HG03135 (cell line): ENCODE measurements around the gene GFOD1.

ENCODE experiments used
- ATAC-seq: cut with Tn5 transposase; IDR thresholded peaks from one replicate; pipeline ENCODE4 v1.9.1; 2021; ENCODE audit warnings: mild to moderate bottlenecking, moderate library complexity; ENCODE audit not compliant: unreplicated experiment

Gene GFOD1

DNA sequence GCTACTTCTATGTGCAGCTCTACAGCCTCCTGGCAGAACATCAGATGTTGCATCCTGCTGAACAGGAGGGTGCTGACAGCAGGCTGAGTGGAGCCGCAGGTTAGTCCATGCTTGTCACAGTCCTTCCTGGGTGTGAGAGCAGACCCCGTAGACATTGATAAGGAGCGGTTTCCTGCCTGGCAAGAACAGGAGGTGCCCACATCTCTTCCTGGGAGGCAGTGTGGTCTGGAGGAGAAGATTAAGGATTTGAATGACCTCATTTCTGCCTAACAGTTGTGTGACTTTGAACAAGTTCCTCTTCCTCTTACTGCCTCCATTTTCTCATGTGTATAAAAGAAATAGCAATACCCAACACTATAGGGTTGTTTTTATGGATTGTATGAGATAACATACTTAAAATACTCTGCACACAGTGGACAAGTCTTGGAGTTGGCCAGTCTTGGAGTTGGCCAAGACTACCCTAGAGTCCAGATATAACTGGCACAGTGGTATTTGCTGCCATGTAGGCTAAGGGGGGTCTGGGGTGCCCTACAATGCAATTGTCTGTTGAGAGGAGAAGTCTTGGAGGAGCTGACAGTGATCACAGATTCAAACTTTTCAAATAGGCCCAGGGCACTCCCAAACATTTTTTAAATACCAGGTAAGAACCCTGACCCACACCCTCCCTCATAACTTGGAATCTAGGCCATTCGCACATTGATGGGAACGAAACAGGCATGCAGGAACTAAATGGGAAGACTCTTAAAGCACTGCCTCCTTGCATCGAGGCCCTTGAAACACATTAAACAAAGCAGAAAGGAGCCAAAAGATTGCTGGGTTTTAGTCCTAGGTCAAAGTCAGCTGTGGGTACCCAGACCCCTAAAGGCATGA, 126.5 kb downstream of the GFOD1 start:
- ATAC-seq = no peak

DNA sequence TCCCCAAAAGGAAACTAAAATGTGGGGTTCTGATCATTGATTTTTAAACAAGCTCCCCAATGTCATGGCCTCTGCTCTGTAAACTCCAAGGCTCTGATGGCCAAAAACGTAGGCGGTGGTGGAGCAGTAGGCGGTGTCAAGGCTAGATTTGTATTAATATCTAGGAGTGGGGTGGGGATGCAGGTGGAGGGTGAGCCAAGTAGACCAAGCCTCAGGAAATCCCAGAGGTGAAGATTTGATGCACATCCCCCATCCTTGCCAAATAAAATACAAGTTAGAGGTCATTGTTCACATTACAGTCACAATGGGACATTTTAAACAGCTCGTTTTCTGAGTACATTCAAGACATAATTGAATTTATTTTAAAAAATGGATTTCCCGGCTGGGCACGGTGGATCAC, 128.1 kb downstream of the GFOD1 start:
- no peak for ATAC-seq

DNA sequence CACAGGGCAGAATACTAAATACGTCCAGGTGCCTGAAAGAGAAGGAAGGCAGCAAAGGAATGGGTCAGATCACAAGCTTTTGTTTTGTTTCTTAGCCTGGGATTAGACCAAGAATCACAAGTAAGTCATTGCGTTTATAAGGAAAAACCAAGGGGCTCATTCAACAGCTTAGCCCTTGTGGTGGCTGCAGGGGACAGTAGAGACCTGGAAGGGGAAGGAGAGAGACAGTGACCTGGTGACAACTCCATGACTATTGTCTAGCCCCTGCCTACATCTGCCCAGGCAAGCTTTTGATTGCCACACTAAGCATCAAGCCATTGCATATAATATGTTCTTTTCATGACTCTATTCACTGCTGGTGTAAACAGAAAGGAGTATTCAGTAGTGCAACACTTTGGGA, 128.9 kb downstream of the GFOD1 start:
- ATAC-seq = no peak

DNA sequence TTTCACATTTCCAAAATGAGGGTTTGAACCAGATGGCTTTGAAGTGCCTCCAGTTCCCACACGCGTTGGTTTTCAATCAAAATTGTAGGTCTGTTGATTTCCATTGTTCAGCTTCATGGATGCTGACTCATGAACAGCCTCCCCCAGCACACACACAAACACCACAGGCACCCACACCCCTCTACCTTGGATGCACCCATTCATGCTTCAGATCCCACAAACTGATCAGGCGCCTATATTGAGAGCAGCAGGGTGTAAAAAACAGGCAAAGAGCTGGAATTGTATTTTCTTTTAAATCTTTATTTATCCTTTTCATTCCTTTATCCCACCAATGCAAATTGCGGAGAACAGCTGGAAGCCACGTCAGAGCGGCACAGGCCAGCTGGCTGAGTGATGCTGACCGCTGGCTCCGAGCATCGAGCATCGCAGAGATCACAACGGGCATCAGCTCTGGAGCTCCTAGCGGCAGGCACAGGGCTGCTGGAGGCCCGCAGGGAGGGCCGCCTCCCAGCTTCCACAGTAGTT, 129.8 kb downstream of the GFOD1 start:
- no peak for ATAC-seq

DNA sequence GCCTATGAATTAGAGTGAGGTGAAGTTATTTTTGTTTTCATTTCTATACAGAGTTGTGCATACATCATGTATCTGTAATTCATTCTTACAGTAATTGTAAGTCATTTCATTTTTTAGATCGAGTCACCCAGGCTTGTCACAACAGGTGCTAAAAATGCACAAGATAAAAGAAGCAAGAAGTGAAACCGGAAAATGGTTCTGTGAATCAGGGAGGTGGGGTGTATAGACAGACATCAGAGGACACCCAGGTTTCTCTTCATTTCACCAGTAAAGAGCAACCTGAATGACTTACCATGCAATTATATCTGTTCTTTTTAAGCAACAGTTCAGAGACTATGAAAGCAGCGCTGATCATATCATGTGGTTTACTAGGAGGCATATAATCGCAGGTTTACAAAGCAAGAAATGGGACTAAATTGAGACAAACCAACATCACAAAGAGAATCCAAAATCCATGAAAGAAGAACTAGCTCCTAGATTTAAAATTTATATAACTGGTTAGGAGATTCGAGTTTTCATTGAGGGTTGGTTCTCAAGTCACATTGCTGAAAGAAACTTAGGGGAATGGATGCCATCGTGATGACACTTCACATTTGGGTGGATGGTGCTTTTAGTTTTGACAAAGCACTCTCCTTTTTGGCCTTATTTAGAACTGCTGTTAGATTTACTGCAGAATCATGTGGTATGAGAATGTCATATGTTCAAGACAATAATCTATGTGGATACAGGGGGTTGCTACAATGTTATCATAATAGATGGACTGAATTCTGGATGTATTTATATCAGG, 131.2 kb downstream of the GFOD1 start:
- peak; percentile 84 for ATAC-seq

DNA sequence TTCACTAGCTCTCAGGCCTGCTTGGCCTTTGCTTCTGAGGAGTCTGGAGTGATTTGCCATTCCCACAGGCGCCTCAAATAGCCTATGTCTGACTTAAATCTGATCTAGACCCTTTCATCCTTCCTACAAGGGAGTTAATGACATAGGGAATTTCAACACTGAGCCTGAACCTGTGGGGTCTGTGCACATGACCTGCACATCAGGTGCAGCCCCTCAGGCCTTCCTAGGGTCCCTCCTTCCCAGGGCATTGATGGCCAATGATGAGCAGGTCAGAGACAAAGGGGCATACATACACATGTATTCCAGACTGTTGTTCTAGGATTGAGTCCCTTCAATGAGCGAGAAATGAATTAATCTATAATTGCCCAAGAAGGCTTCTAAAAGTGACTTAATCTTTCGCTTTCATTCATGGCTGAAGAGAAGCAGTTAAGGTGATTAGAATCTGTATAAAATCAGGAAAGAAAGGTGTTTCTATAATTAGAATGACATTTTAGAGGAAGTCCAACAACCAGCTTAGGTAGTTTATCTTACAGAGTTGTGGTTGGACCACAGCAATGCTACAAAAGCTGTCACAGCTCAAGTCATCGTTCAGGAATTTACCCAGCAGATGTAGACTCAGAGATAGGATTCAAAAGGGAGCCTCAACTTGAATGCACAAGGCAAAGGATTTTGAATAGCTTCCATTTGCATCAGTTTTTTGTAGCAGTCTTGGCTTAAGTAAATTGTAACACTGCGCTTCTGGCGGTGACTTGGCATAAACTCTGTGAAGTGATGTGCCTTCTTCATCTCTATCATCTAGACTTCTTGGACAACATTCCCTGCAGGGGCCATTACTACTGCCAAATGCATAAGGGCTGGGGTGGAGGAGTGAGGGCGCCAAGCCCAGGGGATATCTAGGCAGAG, 132.1 kb downstream of the GFOD1 start:
- ATAC-seq = peak; percentile 32

DNA sequence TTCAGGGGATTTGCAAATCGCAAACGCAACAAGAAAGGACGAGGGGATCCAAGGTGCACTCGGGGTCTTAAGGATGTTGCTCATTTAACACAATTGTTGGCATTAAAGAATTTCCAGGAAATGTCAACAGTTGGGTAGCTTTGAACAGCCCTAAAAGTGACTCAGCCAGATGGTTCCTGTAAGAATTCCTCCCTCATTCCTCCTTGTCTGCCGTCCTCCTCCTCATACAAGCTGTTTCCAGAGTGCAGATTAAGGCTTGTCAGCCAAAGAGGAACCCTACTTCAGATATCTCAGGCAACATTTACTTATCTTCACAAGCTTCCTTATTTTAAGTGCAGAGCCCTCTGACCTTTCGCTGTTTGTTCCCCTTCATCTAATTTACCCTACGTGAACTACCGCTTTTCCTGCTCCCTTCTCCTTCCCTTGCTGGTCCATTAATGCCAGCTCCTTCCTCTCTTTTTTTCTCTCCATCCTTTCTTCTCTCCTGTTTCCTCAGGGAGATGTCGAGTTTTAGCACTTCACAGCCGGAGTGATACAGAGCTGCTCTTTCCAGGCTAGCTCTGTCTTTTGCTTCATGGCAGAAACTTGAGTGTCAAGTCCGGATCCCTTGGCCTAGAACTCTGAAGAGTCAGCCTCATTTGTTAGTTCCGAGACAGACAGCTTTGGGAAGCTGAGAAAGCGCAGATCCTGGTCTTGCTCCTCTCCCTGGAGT, 132.9 kb downstream of the GFOD1 start:
- ATAC-seq = no peak

DNA sequence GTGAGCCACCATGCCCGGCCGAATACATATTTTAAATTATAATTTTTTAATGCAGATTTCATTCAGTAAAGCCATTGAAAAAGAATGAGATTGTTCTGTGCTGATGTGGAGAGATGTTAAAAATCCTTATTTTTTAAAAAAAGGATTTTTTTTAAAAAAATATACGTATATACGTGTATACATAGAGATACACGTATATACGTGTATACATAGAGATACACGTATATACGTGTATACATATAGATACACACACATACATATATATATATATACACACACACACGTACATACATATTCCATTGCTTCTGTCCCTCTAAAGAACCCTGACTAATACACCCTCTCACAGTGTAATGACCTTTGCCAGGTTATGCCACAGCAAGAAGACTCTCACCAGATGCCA, 135.2 kb downstream of the GFOD1 start:
- no peak for ATAC-seq

DNA sequence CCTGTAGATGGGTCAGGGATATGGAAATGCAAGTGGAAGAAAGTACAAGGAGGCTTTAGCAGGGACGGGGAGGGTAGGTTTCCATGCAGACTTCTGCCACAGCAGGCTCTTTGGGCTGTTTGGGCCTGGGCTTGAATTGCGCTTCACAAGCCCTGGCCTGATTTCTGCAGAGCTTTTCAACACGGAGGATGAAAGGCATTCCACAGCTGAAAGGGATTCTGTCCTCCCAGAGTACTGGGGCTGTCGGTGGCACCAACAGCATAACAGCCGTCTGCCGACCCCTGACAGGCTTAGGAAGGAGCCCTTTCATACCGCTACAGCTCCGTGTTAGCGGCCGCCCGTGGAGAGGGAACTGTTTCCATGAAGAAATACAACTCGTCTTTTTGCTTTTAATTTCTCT, 136.1 kb downstream of the GFOD1 start:
- no peak for ATAC-seq

DNA sequence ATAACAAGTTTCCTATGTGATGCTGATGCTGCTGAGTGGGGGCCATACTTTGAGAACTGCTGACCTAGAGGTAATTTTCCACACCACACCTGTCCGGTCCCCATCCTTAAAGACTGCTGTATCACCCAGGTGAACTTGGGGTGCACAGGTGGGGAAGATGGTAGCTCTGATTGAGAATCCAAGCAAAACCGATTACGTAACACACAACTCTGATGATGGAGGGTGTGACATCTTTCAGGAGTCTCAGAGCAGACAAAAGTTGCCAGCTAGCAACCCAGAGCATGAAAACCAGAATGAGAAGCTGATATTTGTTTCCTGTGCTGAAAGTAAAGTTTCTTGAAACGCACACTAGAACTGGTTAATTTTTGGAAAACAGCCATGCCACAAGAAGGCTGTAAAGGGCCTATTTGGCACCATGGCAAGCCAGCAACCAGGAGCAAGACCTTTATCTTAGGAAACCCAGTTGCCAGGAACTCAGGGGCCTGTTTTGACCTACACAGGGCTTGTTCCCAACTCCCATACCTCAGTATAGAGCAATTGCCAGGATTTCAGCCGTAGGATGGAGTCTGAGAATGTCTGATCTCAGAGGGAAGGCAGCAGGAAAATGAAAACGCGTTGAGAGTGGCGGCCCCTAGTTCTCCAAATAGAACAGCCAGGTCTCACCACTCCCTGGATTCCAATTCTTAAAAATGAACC, 137.4 kb downstream of the GFOD1 start:
- no peak for ATAC-seq

DNA sequence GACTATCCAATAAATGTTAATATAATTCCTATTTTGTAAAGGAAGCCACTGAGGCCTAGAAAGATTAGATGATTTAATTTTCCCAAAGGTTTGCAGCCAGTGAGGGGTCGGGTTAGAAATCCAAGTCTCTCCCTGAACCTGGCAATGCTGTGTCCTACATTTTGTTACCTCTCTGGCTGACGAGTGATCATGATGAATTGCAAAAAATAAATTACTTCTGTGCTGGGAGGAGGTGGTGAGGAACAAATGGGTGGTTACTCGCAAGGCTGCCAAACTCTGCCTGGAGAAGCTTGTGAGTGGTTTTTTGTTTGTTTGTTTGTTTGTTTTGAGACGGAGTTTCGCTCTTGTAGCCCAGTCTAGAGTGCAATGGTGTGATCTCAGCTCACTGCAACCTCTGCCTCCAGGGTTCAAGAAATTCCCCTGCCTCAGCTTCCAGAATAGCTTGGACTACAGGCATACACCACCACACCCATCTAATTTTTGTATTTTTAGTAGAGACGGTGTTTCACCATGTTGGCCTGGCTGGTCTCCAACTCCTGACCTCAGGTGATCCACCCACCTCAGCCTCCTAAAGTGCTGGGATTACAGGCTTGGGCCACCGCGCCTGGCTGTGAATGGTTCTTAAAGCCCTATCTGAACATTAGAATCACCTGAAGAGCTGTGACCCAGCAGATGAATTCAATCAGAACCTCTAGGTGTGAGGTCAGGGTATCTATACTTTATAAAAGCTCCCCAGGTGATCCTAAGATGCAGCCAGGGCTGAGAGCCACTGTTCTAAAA, 138.9 kb downstream of the GFOD1 start:
- no peak for ATAC-seq

DNA sequence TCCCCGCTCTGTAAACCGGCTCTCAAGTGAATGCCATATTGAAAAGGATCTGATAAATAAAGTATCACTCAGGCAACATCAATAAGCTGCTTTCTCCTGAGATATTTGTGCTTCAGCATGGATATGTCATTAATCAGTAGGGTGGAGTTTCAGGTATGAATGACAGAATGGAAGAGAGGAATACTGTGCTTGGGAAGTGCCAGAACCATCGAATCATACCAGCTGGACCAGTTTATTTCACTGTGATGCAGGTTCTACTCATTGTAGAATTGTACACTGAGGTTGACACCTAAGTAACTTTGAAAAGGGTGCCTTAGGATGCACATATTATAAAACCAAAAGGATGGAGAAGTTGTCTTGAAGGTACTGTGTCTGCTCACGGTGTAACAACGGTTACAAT, 141.2 kb downstream of the GFOD1 start:
- no peak for ATAC-seq

DNA sequence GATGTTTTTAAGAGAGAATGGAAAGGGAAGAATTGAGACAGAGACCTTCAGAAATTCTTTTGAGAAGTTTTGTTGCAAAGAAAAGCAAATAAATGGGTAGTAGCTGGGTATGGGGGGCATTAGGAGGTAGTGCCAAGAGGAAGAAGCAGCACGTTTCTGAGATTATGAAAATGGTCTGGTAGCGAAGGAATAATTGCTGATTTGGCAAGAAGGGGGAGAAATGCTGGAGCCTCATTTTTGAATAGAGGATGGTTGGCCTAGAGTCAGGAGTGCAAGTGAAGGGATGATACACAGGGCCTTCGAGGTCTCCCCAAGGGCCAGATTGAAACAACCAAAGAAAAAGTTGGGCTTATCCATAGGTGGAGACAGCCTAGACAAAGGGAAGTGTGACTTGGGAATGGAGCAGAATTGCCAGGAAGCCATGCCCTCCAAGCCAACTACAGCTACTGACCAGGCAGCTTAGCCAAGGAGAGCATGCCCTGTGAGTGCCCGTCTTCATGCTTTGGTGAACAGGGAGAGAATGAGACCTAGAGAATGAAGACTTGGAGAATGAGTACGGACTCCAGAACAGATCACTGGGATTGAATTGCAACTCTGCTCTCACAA, 144.9 kb downstream of the GFOD1 start:
- no peak for ATAC-seq

DNA sequence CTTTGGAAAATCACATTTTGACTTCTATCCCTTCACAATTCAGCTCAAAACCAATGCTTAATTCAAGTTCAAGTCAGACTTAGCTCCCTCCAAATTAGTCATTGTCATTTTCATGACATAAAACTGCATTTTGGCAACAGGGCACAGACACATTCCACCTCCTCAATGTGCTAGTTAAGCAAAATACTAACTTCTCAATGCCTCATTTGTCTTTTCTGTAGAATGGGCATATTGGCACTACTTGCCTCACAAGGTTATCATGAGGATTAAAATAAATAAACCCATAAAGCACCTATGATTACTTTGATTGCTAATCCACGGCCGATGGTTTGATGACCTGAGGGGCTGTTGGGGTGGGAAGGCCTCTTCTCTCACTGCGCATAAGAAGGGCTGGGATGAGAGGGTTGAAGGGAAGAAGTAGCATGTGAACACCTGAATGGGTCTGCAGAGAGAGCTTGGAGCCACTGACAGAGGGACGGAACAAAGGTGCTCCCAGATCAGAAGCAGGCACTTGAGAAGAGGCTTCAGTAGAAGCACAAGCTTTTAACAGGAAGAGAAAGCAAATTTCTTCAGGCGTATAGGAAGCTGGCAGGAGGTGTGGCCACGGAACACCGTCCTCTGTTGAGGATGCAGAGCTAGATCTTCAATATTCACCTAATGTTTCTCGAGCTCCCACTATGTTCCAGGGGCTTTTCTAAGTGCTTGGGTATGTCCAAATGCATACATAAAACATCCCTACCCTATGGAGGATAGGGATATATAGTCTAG, 147.4 kb downstream of the GFOD1 start:
- no peak for ATAC-seq

DNA sequence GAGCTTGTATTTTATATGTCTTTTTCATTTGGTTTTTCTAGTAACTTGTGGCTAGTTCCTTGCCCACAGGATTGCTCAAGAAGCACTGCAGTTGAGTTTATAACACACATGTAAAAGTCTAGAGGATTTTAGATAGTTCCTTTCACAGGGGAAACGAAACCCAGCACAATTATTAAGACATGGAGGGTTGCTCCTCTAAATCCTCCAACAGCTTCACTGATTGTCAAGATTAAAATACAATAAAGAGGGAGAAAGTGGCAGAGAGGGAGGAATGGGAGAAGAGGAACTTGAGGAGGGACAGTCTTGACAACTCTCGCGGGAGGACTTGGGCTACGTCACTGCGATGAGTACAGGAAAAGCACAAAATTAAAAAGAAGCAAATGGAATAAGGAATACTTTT, 149.4 kb downstream of the GFOD1 start:
- no peak for ATAC-seq

DNA sequence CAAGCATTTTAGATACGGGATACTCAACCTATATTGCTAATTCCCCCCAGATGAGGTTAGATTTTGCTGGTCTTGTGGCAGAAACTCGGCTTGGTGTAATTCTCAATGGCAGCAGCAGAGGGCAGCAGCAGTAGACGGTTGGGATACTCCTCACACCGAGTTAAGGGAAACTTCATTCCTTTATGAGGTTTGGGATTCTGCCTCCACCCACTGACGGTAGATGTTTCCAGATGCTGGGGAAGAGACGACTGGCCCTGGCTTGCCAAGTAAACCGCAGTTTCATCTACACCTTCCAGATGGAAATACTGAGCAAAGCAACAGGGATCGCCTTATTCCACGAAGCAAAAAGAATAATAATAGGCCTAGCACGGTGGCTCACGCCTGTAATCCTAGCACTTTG, 150.8 kb downstream of the GFOD1 start:
- ATAC-seq = no peak

DNA sequence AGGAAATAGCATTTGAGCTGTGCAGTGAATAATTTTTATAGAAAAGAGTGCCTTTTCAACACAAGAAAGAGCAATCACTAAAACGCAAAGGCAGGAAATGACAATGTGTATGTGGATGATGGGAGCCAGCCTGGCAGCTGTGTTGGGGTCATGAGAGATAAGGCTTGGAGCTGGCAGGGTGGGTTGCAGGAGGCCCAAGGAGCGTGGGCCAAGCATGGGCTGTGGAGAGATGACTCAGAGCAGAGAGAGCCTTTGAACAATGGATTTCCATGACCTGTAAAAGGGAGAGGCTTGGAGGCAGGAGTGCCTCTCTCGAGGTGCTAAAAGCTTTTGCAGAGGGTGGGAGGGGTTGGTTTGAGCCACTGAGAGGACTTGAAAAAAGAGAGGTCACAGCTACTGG, 152.4 kb downstream of the GFOD1 start:
- ATAC-seq = no peak

DNA sequence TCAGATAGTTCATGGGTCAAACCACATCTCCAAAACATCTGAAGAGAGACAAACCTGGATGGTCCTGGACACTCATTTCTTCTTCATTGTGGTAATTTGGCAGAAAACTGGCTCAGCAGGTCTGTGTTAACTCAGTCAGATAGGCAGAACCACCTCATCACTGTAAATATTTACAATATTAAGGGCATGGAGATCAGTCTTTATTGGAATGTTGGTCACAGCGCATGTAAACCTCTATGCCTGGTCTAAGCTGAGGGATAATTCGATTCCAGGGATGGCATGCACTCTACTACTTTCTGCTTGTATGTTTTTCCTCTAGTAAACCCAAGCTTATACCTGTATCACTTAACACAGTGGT, 155.1 kb downstream of the GFOD1 start:
- ATAC-seq = no peak
